Activated CD8-positive, alpha-beta memory T cell treated with anti-CD3 and anti-CD28 coated beads for 36 hours (primary cell): ENCODE measurements around the gene ATL3. TPM values are rescaled to one million over a fixed set of nuclear protein-coding genes. Genes with fewer than 3 reads are reported as not detected.

ENCODE experiments used
- CTCF ChIA-PET: fragments of 350-600 bp; sonication (Branson Sonifier 250); formaldehyde crosslinking; loops from one replicate; lab custom pipeline; 2021; ENCODE audit warnings: antibody characterized with exemption; lab: Charles Lee
- POLR2A ChIA-PET: fragments of 350-600 bp; sonication (Branson Sonifier 250); formaldehyde crosslinking; loops from one replicate; lab custom pipeline; 2021; ENCODE audit warnings: antibody characterized with exemption; lab: Charles Lee
- total RNA-seq, 2 experiments: library from RNA; stranded (reverse); gene quantifications; one replicate each; pipeline ENCODE4 v1.2.3, GENCODE V29; 2021

The ATL3 gene
- 10 to 100 TPM; 34.9 TPM for total RNA-seq

GRCh38 chr11:63671322-63672155, at the start of gene ATL3:
ATL3 (minus strand) TSS chr11:63671376; CDS start chr11:63671335, 41 bp downstream.
- ChIA-PET CTCF (interaction anchor here (0.6 to 4.1 kb wide), 5 partner anchors 9 to 15 kb away, joined by 3 to 22 read pairs (median 4); partner anchors contain the start of gene RTN3), POLR2A (interaction anchor here (0.6 to 0.8 kb wide), 2 partner anchors 10 to 774 kb away, joined by 5 to 7 read pairs; partner anchors contain the start of gene RTN3)

- CTCF ChIA-PET: no interaction called here
- POLR2A ChIA-PET: no interaction called here
These were observed 49.4 kb upstream of the ATL3 start for GRCh38 chr11:63720611-63721010.

- ChIA-PET POLR2A (no interaction called here), CTCF (no interaction called here)
These were observed 48.8 kb upstream of the ATL3 start for GRCh38 chr11:63719987-63720386.

- CTCF ChIA-PET: no interaction called here
- POLR2A ChIA-PET: no interaction called here
These were observed 47.8 kb upstream of the ATL3 start for GRCh38 chr11:63719001-63719400.

- POLR2A ChIA-PET: no interaction called here
- CTCF ChIA-PET: interaction anchor here (0.6 to 0.9 kb wide), 3 partner anchors 13 to 820 kb away, joined by 3 read pairs; no protein-coding TSS in a partner anchor
These were observed 44.9 kb upstream of the ATL3 start for GRCh38 chr11:63716046-63716445.

- ChIA-PET POLR2A (no interaction called here), CTCF (interaction anchor here (2.6 kb wide), 1 partner anchor 25 kb away, joined by 8 read pairs; no protein-coding TSS in a partner anchor)
These were observed 42.6 kb upstream of the ATL3 start for GRCh38 chr11:63713766-63714165.

- ChIA-PET POLR2A (no interaction called here), CTCF (interaction anchor here (2.6 kb wide), 1 partner anchor 27 kb away, joined by 8 read pairs; no protein-coding TSS in a partner anchor)
These were observed 40.7 kb upstream of the ATL3 start for GRCh38 chr11:63711838-63712237.

GRCh38 chr11:63710476-63711217, 39.5 kb upstream of the ATL3 start:
- ChIA-PET POLR2A (no interaction called here), CTCF (no interaction called here)

- ChIA-PET POLR2A (no interaction called here), CTCF (interaction anchor here (0.6 kb wide), 1 partner anchor 817 kb away, joined by 6 read pairs; no protein-coding TSS in a partner anchor)
These were observed 38.2 kb upstream of the ATL3 start for GRCh38 chr11:63709336-63709884.

GRCh38 chr11:63708764-63709163, 37.6 kb upstream of the ATL3 start:
- ChIA-PET CTCF (interaction anchor here (0.6 kb wide), 1 partner anchor 817 kb away, joined by 6 read pairs; no protein-coding TSS in a partner anchor), POLR2A (no interaction called here)

- POLR2A ChIA-PET: no interaction called here
- CTCF ChIA-PET: no interaction called here
These were observed 34.4 kb upstream of the ATL3 start for GRCh38 chr11:63705526-63705925.

- CTCF ChIA-PET: no interaction called here
- POLR2A ChIA-PET: no interaction called here
These were observed 28.7 kb upstream of the ATL3 start for GRCh38 chr11:63699896-63700295.

GRCh38 chr11:63698976-63699733, 28.0 kb upstream of the ATL3 start:
- ChIA-PET POLR2A (no interaction called here), CTCF (no interaction called here)

GRCh38 chr11:63694596-63694995, 23.4 kb upstream of the ATL3 start:
- ChIA-PET CTCF (no interaction called here), POLR2A (no interaction called here)

GRCh38 chr11:63687845-63688244, 16.7 kb upstream of the ATL3 start:
- ChIA-PET POLR2A (no interaction called here), CTCF (no interaction called here)

GRCh38 chr11:63686926-63687325, 15.8 kb upstream of the ATL3 start:
- ChIA-PET POLR2A (no interaction called here), CTCF (no interaction called here)

GRCh38 chr11:63685158-63685721, 14.1 kb upstream of the ATL3 start:
- ChIA-PET CTCF (interaction anchor here (0.6 kb wide), 1 partner anchor 14 kb away, joined by 3 read pairs; the partner anchor contains the start of gene ATL3), POLR2A (interaction anchor here (0.6 kb wide), 1 partner anchor 85 kb away, joined by 3 read pairs; no protein-coding TSS in a partner anchor)
